Anterior cingulate cortex (tissue), 58 donors: ENCODE measurements around the gene TENM4.

Source experiments
- DNase-seq, 58 donors: peaks; one replicate each; lab custom pipeline; 2025; lab: John Stamatoyannopoulos, UW

The TENM4 gene

DNA sequence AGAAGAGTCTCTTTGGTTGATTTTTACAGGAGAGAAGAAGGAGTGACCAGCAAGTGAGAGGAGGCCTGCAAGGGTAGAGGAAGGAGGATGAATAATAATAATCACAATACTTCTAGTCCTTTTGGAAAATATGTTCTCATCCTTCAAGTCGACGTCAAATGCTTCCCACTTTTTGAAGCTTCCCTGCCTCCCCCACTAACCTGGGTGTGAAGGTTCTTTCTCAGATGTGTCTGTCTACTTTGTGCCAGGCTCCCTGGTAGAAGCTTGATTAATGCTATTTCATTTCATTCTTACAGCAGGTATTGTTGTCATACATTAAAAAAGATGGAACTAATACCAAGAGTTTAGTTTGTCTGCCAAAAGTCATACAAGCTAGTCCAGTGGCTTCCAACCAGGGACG is 17.1 kb downstream of the TENM4 start:
- no peak for DNase-seq

GRCh38 chr11:79422866-79423265 is 18.0 kb downstream of the TENM4 start:
- no peak for DNase-seq

- no peak for DNase-seq
Observed at GRCh38 chr11:79421820-79422219, 19.0 kb downstream of the TENM4 start.

GRCh38 chr11:79419120-79419519 is 21.7 kb downstream of the TENM4 start:
- no peak for DNase-seq

GRCh38 chr11:79418241-79418640 is 22.6 kb downstream of the TENM4 start:
- no peak for DNase-seq

GRCh38 chr11:79417069-79417920 is 23.5 kb downstream of the TENM4 start:
- DNase-seq, result no peak

DNA sequence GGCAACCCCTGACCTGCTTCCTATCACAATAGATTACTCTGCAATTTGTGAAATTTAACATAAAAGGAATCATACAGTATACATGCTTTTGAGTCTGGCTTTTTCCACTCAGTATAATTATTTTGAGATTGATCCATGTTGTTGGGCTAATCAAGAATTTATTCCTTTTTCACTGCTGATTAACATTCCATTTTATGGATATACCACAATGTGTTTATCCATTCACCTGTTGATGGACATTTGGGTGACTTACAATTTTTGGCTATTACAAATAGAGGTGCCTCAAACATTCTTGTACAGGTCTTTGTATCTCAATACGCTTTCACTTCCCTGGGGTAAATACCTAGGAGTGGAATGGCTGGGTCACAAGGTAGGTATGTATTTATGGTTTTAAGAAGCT is 24.9 kb downstream of the TENM4 start:
- DNase-seq, result no peak

GRCh38 chr11:79415411-79415810 is 25.4 kb downstream of the TENM4 start:
- no peak for DNase-seq

DNA sequence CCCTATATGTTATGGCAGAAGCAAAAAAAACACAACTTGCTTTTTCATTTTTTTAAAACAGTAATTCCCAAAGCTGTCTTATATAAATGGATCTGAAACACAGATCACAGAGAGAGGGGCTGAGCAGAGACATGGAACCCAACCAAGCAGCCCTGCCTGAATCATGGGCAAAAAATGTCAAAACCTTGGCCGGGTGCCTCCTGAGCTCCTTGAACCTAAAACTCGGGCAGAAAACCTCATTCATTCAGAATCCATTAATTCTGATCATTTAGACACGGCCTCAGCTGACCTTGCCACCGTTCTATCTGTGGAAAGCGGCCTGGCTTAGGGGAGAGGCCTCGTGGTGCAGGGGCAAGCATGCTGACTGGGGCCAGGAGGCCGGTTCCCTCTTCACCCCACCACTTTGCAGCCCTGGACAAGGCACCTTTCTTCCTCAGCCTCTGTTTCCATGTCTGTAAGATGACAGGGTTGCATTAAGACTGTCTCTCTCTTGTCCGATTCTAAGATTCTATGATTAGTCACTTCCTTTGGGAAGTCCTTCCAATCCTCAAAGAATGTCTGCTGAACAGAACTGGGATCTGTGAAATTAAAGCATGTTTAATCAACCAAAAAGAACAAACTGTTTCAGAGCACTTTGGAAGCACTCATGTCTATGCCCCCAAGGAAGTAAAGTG is 26.0 kb downstream of the TENM4 start:
- DNase-seq, result peak in 4 of 58 donors; percentile 9 to 44 (median 28)

DNA sequence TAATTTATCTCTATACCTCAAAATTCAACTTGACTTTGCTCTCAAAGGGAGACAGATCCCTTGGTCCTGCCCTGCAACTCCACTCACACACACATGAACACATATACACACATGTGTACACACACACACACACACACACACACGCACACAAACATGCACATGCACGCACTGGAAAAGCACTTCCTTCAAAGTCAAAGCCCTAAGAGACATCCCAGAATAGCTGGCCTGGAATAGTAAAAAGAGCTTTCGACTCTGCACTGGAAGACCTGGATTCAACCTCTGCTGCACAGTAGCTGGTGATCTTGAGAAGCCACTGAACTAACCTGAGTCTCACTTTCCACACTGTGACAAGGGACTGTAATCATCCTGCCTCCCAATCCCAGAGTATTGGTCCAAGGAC is 26.8 kb downstream of the TENM4 start:
- no peak for DNase-seq

GRCh38 chr11:79413268-79413667 is 27.6 kb downstream of the TENM4 start:
- peak in 23 of 58 donors; percentile 3 to 60 (median 18) for DNase-seq

- no peak for DNase-seq
Observed at GRCh38 chr11:79412761-79413160, 28.1 kb downstream of the TENM4 start.

GRCh38 chr11:79409330-79409729 is 31.5 kb downstream of the TENM4 start:
- no peak for DNase-seq

DNA sequence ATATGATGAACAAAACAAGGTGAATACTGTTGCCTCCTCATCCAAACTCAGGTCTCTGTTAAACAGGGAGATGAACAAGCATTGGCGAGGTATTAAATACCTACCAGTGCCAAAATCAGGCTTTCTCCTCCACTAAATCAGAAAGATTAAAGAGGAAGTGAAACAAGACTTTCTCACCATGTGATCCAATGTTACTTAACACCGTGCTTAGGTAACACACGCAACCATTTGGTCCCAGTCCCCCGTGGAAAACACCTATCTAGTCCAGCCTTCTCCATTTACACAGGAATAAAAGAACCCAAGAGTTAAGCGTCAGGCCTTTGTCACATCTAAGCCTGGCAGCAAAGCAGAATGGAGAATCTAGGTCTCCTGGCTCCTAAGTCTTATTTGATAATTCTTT is 34.5 kb downstream of the TENM4 start:
- no peak for DNase-seq

- no peak for DNase-seq
Observed at GRCh38 chr11:79404806-79405205, 36.0 kb downstream of the TENM4 start.

- no peak for DNase-seq
Observed at GRCh38 chr11:79404325-79404724, 36.5 kb downstream of the TENM4 start.

DNA sequence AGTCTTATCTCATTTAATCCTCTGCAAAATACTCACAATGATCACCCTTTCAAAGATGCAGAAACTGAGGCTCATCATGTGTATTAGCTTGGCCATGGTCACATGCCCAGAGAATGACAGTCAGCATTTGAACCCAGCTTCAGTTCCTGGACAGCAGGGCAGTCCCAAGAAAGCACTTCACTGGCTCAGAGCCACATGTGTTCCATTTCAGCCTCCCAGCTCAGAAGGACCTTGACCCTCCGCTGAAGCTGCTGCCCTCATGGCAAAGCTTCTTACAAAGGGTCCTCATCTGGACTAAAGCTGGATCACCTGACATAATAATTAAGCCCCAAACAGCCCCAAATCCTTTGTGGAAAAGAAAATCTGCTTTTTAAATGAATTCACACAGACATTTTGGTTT is 37.0 kb downstream of the TENM4 start:
- DNase-seq, result no peak

- no peak for DNase-seq
Observed at GRCh38 chr11:79402912-79403311, 37.9 kb downstream of the TENM4 start.

DNA sequence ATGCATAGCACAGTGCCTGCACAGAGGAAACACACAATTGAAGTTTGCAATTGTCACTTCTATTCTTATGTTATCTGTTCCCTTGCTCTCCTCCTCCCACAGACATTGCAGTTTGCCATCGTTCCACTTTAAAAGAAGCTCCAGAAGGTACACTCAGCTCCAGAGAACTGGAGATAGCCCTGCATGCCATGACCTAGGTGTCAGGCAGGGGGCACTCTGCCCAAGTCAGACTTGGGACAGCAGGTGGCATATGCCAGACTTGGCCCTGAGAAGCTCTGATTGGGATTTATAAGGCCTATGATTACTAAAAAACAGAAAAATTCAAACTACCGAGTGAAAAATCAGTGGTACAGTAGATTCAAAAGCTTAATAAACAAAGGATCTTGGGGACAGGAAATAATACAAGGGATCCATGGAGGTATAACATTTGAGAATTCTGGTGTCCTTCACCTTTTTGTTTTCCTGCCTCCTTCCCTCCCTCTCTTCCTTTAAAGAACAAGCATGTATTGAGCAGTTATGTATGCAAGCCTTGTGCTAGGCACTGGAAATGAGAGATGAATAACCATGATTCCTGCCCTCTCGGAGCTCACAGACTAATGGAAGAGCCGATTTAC is 40.0 kb downstream of the TENM4 start:
- peak in 11 of 58 donors; percentile 2 to 40 (median 13) for DNase-seq

DNA sequence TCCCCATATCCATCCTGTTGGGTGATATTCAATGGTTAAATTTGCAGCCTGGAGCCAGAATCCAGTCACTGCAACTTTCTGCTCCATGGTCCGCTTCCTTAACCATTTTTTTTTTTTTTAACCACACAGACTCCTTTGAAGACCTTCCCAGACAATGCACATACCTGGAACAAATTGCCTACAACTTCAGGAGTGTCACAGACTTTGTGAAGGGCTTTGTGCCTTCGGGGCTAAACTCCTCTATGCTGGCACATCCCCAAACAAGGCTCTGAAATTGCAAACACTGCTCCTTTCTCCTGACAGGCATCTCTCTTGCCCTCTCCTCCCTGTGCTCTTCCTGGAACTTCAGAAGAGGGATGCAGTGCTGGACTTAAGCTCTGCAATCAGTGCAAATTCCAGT is 40.6 kb downstream of the TENM4 start:
- DNase-seq, result no peak

DNA sequence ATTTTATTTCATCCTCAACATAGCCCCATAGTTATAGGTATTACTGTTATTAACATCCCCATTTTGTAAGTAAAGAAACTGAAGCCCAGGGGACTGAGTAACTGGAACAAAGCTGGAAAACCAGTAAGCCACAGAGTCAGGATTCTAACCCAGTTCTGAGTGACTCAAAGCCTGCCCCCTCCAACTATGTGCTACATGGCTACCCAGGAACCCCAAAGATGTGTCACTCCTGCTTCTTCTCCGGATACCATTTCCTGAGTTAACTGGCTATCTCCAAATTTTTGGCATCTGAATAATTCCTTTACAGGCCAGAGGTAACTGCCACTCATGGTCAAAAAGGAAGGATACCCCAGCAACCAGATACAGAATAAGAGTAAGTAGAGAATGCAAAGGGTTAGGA is 43.6 kb downstream of the TENM4 start:
- no peak for DNase-seq

DNA sequence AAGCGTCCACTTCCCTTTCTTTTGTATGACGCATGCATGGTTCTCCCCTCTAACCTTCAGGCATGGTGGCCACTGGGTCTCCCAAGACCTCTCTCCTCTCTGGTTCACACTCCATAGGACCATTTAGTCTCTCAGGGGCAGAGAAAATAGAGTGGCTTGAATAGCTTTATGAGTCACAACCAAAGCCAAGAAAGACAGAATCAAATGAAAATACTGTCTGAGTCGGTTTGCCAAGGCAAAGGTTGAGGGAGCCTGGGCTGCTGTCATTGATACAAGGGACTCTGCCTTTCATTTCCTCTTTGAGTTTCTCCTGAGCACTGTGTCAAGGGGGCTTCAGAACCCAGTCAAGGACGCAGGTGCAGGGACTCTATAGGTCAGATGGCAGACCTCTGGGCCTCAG is 44.2 kb downstream of the TENM4 start:
- no peak for DNase-seq
